Brain microvascular endothelial cell (primary cell): ENCODE results near the gene SLC8A1.

ENCODE experiments used
- DNase-seq: peaks from one replicate; pipeline ENCODE4 v3.0.0-alpha.2; 2020
- H3K27ac ChIP-seq: fragments of 250-450 bp; sonication (Bioruptor Pico); 2 replicates; pipeline ENCODE4 v1.5.1; 2020; ENCODE audit warnings: mild to moderate bottlenecking, moderate library complexity
- H3K27me3 ChIP-seq: fragments of 250-450 bp; sonication (Bioruptor Pico); replicated peaks from 2 replicates; pipeline ENCODE4 v1.5.1; 2020; ENCODE audit warnings: mild to moderate bottlenecking
- H3K36me3 ChIP-seq: fragments of 250-450 bp; sonication (Bioruptor Pico); replicated peaks from 2 replicates; pipeline ENCODE4 v1.5.1; 2020; ENCODE audit warnings: mild to moderate bottlenecking
- H3K4me3 ChIP-seq: 2 replicates; pipeline ENCODE4 v1.5.1; 2011; ENCODE audit warnings: low read depth, mild to moderate bottlenecking, control low read depth, low read length, moderate library complexity
- in situ Hi-C: cut with HindIII; loops from 2 replicates; pipeline ENCODE4 v1.10.0; 2017; ENCODE audit warnings: low sequenced_read_pairs, low pct_ligation_motif_present
- TF ChIP-seq, protein P1 (sequence below): IDR thresholded peaks from 2 replicates; pipeline ENCODE4 v1.5.1; 2011; ENCODE audit warnings: low read depth, mild to moderate bottlenecking, moderate library complexity, low read length, control low read depth, inconsistent platforms; ENCODE audit errors: missing control alignments

Gene SLC8A1

GRCh38 chr2:40279001-40279400 lies 172.9 kb downstream of the SLC8A1 start:
- H3K36me3 ChIP-seq = no peaks in the 10 kb centered on the region
- H3K27ac ChIP-seq = no peak overlapping the region
- peak; percentile 32 for DNase-seq
- TF ChIP-seq, protein P1, sequence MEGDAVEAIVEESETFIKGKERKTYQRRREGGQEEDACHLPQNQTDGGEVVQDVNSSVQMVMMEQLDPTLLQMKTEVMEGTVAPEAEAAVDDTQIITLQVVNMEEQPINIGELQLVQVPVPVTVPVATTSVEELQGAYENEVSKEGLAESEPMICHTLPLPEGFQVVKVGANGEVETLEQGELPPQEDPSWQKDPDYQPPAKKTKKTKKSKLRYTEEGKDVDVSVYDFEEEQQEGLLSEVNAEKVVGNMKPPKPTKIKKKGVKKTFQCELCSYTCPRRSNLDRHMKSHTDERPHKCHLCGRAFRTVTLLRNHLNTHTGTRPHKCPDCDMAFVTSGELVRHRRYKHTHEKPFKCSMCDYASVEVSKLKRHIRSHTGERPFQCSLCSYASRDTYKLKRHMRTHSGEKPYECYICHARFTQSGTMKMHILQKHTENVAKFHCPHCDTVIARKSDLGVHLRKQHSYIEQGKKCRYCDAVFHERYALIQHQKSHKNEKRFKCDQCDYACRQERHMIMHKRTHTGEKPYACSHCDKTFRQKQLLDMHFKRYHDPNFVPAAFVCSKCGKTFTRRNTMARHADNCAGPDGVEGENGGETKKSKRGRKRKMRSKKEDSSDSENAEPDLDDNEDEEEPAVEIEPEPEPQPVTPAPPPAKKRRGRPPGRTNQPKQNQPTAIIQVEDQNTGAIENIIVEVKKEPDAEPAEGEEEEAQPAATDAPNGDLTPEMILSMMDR = no peak
- H3K4me3 ChIP-seq = no peak overlapping the region
- in situ Hi-C loops = no loop called here
- H3K27me3 ChIP-seq = no peaks in the 10 kb centered on the region

DNA sequence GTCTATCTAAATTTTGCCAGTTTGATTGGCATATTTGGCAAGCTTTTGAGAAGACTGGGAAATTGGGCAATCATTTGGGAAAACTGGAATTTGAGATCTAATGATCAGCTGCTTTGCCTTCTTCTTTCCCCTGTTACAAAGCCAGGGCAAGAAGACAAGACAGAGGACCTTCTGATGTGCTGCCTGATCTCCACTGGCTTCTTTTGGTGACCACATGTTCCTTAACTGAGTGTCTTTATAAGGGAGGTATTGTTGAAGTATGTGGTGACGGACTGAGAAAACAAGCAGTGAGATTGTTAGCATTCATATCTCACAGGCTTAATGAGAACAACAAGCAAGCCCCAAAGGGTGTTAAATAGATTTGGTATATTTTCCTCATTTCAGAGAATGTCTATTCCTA lies 175.8 kb downstream of the SLC8A1 start:
- DNase-seq = no peak
- in situ Hi-C loops = no loop called here
- Histone ChIP-seq H3K27ac (no peak overlapping the region), H3K27me3 (no peaks in the 10 kb centered on the region), H3K36me3 (no peaks in the 10 kb centered on the region), H3K4me3 (no peak overlapping the region)
- TF ChIP-seq, protein P1 = no peak

DNA sequence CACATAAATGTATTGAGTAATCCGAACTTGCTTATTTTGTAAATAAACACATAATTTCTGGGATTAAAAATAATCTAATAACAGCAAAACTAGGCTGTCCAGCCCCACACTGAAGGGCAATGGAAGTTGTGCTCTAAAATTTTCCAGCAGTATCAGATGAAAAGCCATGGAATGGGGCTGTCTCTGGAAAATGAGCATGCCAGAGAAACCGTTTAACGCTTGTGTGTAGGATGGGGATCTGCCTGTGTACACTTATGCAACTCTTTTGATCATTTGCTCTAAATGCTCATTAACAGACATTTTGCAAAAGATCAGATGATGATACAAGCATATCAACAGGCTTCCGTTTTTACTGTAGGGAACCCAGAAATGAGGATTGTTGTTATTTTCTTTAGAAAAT lies 177.6 kb downstream of the SLC8A1 start:
- TF ChIP-seq, protein P1 = no peak
- no peaks in the 10 kb centered on the region for H3K36me3 ChIP-seq
- no peaks in the 10 kb centered on the region for H3K27me3 ChIP-seq
- no peak overlapping the region for H3K27ac ChIP-seq
- DNase-seq = no peak
- in situ Hi-C loops = no loop called here
- no peak overlapping the region for H3K4me3 ChIP-seq

DNA sequence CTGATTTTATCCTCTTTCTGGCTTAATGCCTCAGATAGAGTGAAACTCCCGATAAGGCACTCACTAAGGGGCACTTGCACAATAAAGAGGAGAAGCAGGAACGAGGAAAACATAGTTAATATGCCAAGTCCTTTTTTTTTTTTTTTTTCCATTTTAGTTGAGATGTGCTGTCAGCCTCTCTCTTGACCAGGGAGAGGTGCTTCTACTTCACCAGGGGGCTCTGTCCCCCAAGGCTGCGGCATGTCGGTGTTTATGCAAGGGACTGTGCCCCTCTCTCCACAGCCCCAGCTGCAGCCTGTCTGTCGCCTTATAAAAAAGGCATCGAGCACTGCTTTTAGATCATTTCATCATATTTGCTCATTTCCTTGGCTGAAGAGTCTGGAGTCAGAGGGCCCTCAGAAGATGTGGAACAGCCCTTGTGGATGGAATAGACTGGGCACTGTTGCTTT lies 178.1 kb downstream of the SLC8A1 start:
- H3K27ac ChIP-seq = no peak overlapping the region
- in situ Hi-C loops = no loop called here
- no peaks in the 10 kb centered on the region for H3K27me3 ChIP-seq
- no peak overlapping the region for H3K4me3 ChIP-seq
- no peak for DNase-seq
- no peaks in the 10 kb centered on the region for H3K36me3 ChIP-seq
- TF ChIP-seq, protein P1 = no peak

GRCh38 chr2:40271094-40271493 lies 180.8 kb downstream of the SLC8A1 start:
- no peak for DNase-seq
- Histone ChIP-seq H3K4me3 (no peak overlapping the region), H3K27ac (no peak overlapping the region), H3K36me3 (no peaks in the 10 kb centered on the region), H3K27me3 (no peaks in the 10 kb centered on the region)
- in situ Hi-C loops = no loop called here
- TF ChIP-seq, protein P1 = no peak

DNA sequence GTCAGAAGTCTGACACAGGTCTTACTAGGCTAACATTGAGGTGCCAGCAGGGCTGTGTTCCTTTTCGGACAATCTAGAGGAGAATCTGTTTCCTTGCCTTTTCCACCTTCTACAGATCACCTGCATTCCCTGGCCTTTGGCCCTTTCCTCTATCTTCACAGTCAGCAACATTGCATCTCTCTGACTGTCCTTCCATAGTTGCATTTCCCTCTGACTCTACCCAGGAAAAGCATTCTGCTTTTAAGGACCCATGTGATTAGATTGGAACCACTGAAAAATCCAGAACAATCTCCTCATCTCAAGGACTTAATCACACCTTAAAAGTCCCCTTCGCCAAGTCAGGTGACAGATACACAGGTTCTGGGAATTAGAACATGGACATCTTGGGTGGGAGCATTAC lies 181.5 kb downstream of the SLC8A1 start:
- no peak for DNase-seq
- H3K36me3 ChIP-seq = no peaks in the 10 kb centered on the region
- in situ Hi-C loops = no loop called here
- TF ChIP-seq, protein P1 = no peak
- no peak overlapping the region for H3K4me3 ChIP-seq
- no peaks in the 10 kb centered on the region for H3K27me3 ChIP-seq
- no peak overlapping the region for H3K27ac ChIP-seq
